Epithelial cell of alveolus of lung (primary cell): ENCODE results near the gene PPP1R9B. TPM values are rescaled to one million over a fixed set of nuclear protein-coding genes. Genes with fewer than 3 reads are reported as not detected.

Experiments used
- total RNA-seq: library from RNA; depleted of rRNA; stranded (reverse); fragments of >200 nt; gene quantifications from 2 replicates; pipeline ENCODE4 v1.2.1, GENCODE V29; 2015

Gene PPP1R9B
- total RNA-seq, result 31.7 and 41.8 TPM in 2 replicates

DNA sequence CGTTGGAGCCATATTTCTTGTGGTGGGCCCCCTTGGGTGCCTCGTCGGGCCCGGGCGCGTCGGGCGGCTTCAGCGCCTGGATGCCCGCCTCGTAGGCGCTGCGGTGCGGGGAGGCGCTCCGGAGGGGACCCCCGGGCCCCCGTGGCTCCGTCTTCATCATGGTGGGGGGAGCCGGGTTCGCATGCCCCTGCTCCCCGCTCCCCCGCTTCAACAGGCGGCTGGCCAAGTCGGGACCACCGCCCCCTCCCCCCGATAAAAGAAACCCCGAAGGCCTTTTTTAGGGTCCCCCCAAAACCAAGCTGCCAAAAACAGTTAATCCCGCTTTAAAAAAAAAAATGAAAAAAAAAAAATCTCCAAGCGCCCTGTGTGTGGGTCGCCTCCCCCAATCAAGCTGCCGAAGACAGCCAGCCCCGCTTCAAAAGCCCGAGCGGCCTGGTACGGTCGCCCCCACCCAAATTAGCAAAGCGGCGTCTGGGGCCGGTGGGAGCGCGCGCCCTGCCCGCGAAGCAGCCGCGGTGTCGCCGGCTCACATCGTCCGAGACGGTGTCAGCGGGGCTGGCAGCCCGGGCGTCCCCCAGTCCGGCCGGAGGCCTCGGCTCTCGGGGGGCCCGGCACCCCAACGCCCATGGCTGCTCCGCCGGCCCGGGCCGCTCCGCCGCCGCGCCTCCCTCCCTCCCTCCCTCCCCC lies at the start of gene PPP1R9B:
PPP1R9B (minus strand) TSS at position 324 of the 687 bp plus-strand sequence; CDS start at position 160, 164 bp downstream.

DNA sequence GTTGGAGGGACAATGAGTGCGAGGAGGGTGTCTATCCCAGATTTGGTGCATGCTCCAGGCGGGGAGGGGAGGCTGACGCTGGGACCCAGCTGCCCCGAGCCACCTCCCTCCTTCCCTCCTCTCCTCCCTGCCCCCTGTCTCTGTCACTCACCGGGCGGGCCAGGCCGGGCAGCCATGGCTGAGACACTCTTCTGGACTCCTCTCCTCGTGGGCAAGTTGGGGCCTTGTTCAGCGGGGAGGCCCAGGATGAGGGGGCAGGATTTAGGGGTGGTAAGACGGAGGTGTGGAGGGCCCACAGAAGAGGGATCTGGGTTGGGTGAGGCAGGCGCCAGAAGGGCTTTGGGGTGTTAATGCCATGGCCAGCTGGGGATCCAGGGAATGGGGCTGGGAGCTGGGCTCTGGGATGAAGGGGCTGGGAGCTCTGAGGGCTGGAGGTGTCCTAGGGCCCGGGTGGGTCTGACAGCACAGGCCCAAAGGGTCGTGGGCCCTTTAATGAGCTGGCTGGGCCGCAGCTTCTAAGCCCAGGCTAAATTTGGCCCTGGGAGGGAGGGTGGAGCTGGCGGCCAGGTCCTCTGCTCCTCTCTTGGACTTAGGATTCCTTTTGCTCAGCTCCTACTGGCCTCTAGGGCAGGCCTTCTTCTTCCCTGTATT lies 15.5 kb upstream of the PPP1R9B start, which contains the start of gene SGCA:
SGCA (plus strand) TSS at position 139 of the 651 bp plus-strand sequence; CDS start at position 175, 36 bp downstream.

DNA sequence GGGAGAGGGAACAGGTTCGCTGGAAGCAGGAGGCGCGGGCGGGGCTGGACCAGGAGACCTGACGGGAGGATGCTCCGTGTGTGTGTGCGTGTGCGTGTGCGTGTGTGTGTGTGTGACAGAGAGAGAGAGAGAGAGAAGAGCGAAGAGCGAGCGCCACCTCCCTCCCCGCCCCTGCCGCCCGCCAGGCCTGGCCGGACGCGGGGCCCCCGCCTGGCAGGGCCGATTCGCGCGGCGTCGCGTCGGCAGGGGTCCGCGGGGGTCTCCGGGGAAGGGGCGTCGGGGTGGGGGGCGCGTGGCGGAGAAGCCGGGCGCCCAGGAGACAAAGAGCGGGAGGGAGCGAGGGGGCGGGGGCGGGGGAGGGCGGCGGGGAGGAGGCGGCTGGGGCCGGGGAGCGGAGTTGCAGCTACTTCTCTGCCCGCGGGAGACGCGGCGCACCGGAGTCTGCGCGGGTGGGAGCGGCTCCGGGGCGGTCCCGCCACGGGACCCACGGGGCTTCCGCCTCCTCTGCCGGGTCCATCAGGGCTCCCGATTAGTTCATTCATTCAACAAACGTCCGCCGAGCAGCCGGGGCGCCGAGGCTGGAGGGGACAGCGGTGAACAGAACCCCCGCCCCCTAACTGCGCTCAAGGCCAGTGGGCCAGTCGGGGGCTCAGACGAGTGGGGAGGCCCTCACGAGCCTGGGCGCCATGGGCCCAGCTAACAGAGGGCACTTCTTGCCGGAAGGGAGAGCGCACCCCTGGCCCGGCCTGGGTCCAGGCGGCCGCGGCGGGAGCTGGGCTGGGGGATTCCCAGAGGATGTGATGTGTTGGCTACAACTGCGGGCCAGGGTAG lies 20.5 kb downstream of the PPP1R9B start, which contains the start of gene SAMD14:
SAMD14 (minus strand) TSS at position 433 of the 831 bp plus-strand sequence. CDS start 5,201 bp downstream, outside the sequence.

DNA sequence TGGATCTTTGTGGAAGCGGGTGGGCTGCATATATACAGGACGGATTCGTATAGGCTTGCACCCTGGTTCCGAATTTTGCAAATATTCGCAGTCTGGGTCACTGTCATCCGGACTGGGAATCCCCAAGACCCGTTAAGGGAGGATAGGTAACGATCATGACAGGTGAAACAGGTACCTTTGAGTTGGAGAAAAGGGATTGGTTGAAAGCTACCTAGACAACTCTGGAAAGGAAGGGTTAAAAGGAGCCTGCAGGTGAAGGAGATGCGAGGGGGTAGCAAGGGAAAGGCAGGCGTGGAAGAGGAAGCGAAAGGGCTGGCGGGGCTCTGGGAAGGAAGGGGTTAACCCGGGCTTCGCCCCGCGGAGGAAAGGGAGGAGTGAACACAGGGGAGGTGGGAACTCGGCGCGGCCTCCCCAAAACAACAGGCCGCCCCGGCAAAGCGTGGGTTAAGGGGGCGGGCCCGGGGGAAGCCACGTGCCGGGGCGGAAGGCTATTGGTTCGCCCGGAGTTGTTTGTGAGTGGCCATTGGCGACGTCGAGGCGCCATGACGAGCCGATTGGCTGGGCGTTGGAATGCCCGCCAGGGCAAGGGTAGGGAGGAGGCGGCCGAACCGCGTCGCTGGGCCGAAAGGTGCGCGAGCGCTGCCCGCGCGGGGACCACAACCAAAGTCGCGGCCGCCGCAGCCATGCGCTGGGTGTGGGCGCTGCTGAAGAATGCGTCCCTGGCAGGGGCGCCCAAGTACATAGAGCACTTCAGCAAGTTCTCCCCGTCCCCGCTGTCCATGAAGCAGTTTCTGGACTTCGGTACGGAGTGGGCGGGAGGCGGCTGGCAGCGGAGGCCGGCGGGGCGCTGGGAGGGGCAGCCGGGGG lies 55.5 kb downstream of the PPP1R9B start, which contains the start of gene PDK2:
PDK2 (plus strand) TSS at position 599 of the 867 bp plus-strand sequence; CDS start at position 684, 85 bp downstream.

Other genes starting within 250 kb of the PPP1R9B start
- gene DLX4, start 181.5 kb downstream of the PPP1R9B start, total RNA-seq, result not detected in 2 replicates
- not detected in 2 replicates for gene DLX3, start 155.5 kb downstream of the PPP1R9B start, total RNA-seq
- 21.9 and 163 TPM in 2 replicates for gene ITGA3, start 94.6 kb downstream of the PPP1R9B start, total RNA-seq
- gene PDK2, start 55.3 kb downstream of the PPP1R9B start, total RNA-seq, result 19.8 and 28.4 TPM in 2 replicates
- 7.4 and 10.7 TPM in 2 replicates for gene SAMD14, start 20.5 kb downstream of the PPP1R9B start, total RNA-seq
- gene SGCA, start 15.3 kb upstream of the PPP1R9B start, total RNA-seq, result 0.32 TPM in 1 of 2 replicates, not detected in the other
- gene COL1A1, start 51.0 kb upstream of the PPP1R9B start, total RNA-seq, result 2,527 and 2,573 TPM in 2 replicates
- gene TMEM92, start 123.8 kb upstream of the PPP1R9B start, total RNA-seq, result 0.16 and 1.4 TPM in 2 replicates
- gene XYLT2, start 195.4 kb upstream of the PPP1R9B start, total RNA-seq, result 27.0 and 54.8 TPM in 2 replicates
- 63.2 and 76.4 TPM in 2 replicates for gene MRPL27, start 222.5 kb upstream of the PPP1R9B start, total RNA-seq
- 1.7 and 4.5 TPM in 2 replicates for gene EME1, start 222.6 kb upstream of the PPP1R9B start, total RNA-seq
- gene LRRC59, start 246.8 kb upstream of the PPP1R9B start, total RNA-seq, result 92.0 and 210 TPM in 2 replicates